ENCODE measurements around the gene ARMC9. TPM values are rescaled to one million over a fixed set of nuclear protein-coding genes. Genes with fewer than 3 reads are reported as not detected.

ARMC9 gene
- total and polyA plus RNA-seq, 7 donors = 1.4 to 18.4 (median 2.2) TPM

DNA sequence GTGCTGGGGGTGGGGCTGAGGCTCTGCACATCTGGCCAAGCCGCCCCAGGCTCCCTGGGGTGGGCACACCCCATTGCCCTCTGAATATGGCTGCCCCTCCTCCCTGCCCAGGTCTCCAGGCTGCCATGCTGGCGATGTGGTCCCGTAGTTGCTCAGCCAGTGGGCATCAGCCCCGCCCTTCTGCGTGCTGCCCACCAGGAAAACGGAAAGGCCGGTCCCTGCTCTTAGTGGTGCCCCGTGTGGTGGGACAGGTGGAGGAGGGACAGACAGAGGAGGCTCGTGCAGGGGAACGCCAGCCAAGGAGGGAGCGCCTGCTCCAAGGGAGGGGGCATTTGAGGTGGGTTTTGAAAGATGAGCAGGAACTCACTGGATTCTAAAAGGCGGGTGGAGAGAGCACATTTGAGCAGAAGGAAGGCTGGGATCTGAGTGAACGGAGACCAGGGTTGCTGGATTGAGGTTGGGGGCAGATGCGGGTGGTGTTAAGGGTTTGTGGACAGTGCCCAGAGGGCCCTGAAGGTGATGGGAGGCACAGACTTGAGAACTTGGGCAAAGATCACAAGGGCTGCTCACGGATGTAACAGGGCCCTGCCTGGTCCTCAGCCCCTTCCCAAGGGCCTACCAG lies 190.4 kb downstream of the ARMC9 start:
- ATAC-seq (no peak), DNase-seq (no peak)
- TF ChIP-seq, protein P1, sequence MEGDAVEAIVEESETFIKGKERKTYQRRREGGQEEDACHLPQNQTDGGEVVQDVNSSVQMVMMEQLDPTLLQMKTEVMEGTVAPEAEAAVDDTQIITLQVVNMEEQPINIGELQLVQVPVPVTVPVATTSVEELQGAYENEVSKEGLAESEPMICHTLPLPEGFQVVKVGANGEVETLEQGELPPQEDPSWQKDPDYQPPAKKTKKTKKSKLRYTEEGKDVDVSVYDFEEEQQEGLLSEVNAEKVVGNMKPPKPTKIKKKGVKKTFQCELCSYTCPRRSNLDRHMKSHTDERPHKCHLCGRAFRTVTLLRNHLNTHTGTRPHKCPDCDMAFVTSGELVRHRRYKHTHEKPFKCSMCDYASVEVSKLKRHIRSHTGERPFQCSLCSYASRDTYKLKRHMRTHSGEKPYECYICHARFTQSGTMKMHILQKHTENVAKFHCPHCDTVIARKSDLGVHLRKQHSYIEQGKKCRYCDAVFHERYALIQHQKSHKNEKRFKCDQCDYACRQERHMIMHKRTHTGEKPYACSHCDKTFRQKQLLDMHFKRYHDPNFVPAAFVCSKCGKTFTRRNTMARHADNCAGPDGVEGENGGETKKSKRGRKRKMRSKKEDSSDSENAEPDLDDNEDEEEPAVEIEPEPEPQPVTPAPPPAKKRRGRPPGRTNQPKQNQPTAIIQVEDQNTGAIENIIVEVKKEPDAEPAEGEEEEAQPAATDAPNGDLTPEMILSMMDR (IDR thresholded peaks at IDR 0.05) = no peak
- Histone ChIP-seq H3K27me3 (ENCODE audit: insufficient read depth in 3 of 3, low read length in 2 of 3) (peaks cover 0 to 1% (median 0%) of the 10 kb centered on the region in 3 donors), H3K36me3 (ENCODE audit: insufficient read depth in 1 of 2, low read depth in 1 of 2) (no peaks in the 10 kb centered on the region), H3K9me3 (no peaks in the 10 kb centered on the region), H3K27ac (no peak overlapping the region), H3K4me1 (no peaks in the 10 kb centered on the region), H3K4me3 (no peak overlapping the region)
- intact Hi-C loops (cut with DNase I) = no loop called here
- WGBS, 3 donors = 69 to 83% (median 72%) methylated on average over 15 of the region's 15 CpGs

DNA sequence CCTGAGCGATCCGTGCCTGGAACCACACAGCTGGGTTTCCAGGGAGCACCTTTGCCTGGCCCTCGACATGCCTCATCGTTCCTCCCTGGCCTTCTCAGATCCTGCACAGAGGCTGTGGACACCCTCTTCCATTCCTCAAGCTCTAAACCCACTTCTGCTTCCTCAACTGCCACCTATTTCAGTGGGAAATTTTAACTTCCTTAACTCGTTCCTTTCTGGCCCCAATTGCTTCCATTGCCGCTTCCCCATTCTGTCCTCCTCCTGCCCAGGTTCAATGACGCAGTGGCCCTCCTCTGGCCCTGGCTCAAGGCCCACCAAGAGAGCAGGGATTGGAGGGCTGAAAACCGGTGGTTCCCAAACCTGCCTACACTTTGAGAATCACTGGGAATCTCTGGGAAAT lies 192.2 kb downstream of the ARMC9 start:
- TF ChIP-seq, protein P1 (IDR thresholded peaks at IDR 0.05) = no peak
- Histone ChIP-seq H3K9me3 (no peaks in the 10 kb centered on the region), H3K4me3 (no peak overlapping the region), H3K4me1 (no peaks in the 10 kb centered on the region), H3K36me3 (ENCODE audit: insufficient read depth in 1 of 2, low read depth in 1 of 2) (no peaks in the 10 kb centered on the region), H3K27me3 (ENCODE audit: insufficient read depth in 3 of 3, low read length in 2 of 3) (peaks cover 0 to 15% (median 11%) of the 10 kb centered on the region in 3 donors), H3K27ac (no peak overlapping the region)
- DNase-seq (no peak), ATAC-seq (no peak)
- 70 to 76% (median 74%) methylated on average over 8 of the region's 8 CpGs for WGBS, 3 donors
- intact Hi-C loops (cut with DNase I) = loop anchor here in 1 of 2 donors (10.0 kb wide), 1 partner anchor 166 kb away; no protein-coding TSS in a partner anchor

DNA sequence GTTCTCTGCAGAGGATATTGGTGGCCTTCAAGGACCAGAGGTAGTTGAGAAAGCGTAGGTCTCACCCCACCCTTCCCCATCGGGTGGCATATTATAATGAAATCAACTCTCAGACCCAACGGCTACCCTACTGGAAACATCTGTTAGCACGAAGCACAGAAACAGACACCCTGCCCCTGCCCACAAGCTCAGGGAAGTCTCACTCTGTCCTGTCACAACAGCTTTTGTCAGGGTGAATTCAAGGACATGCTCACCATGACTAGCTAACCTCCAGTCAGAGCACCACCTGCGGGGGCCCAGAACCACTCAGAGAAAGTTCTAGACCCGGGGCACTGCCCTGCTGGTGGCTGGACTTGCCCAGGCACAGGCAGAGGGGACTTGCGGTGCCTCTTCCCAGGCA lies 193.6 kb downstream of the ARMC9 start:
- no peaks in the 10 kb centered on the region for H3K4me1 ChIP-seq
- WGBS, 3 donors = 75 to 79% (median 75%) methylated on average over 7 of the region's 7 CpGs
- no peak overlapping the region for H3K4me3 ChIP-seq
- intact Hi-C loops (cut with DNase I) = loop anchor here in 1 of 2 donors (10.0 kb wide), 1 partner anchor 167 kb away; no protein-coding TSS in a partner anchor
- no peaks in the 10 kb centered on the region for H3K36me3 ChIP-seq (ENCODE audit: insufficient read depth in 1 of 2, low read depth in 1 of 2)
- peaks cover 0 to 23% (median 14%) of the 10 kb centered on the region in 3 donors for H3K27me3 ChIP-seq (ENCODE audit: insufficient read depth in 3 of 3, low read length in 2 of 3)
- no peak overlapping the region for H3K27ac ChIP-seq
- H3K9me3 ChIP-seq = no peaks in the 10 kb centered on the region
- no peak for ATAC-seq
- DNase-seq = no peak
- TF ChIP-seq, protein P1 (IDR thresholded peaks at IDR 0.05) = no peak

DNA sequence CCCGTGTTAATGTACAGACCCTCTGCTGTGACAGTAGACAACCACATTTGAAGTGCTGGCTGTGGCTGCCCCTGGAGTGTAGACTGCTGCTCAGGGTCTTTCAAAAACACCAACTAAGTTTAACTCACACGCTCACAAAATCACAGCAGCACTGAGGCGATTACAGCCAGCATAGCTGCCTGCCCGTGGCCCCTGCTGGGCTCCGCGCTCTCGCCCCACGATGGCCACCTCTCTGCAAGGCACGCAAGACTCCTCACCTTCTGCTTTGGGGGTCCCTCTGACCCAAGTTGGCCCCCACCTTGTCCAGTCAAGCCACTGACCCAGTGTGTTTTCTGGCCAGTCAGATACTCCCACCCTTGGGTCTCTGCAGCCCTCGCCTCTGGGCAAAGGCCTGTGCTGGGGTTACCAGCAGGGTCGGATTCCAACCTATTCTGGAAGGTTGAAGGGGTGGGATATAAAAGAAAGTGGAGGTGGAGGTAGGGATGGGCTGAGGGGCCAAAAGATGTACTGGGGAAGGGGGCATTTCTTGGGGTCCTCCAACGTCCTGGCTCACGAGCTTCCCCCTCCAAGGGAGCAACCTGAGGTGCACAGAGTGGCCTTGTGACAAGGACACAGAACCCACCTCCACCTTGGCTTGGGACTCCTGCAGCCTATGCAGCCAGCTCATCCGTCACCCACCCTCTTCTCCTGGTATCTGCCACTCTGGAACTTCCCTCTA lies 194.2 kb downstream of the ARMC9 start:
- Histone ChIP-seq H3K27me3 (ENCODE audit: insufficient read depth in 3 of 3, low read length in 2 of 3) (peaks cover 0 to 23% (median 14%) of the 10 kb centered on the region in 3 donors), H3K4me3 (no peak overlapping the region), H3K36me3 (ENCODE audit: insufficient read depth in 1 of 2, low read depth in 1 of 2) (no peaks in the 10 kb centered on the region), H3K9me3 (no peaks in the 10 kb centered on the region), H3K27ac (no peak overlapping the region), H3K4me1 (no peaks in the 10 kb centered on the region)
- TF ChIP-seq, protein P1 (IDR thresholded peaks at IDR 0.05) = no peak
- WGBS, 3 donors = 87 to 91% (median 91%) methylated on average over 14 of the region's 14 CpGs
- intact Hi-C loops (cut with DNase I) = loop anchor here in 1 of 2 donors (10.0 kb wide), 1 partner anchor 168 kb away; no protein-coding TSS in a partner anchor
- ATAC-seq = no peak
- DNase-seq = no peak

Measured in psoas muscle (tissue), 8 donors.